ENCODE results near the gene CACYBP.

CACYBP gene, protein sequence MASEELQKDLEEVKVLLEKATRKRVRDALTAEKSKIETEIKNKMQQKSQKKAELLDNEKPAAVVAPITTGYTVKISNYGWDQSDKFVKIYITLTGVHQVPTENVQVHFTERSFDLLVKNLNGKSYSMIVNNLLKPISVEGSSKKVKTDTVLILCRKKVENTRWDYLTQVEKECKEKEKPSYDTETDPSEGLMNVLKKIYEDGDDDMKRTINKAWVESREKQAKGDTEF

DNA sequence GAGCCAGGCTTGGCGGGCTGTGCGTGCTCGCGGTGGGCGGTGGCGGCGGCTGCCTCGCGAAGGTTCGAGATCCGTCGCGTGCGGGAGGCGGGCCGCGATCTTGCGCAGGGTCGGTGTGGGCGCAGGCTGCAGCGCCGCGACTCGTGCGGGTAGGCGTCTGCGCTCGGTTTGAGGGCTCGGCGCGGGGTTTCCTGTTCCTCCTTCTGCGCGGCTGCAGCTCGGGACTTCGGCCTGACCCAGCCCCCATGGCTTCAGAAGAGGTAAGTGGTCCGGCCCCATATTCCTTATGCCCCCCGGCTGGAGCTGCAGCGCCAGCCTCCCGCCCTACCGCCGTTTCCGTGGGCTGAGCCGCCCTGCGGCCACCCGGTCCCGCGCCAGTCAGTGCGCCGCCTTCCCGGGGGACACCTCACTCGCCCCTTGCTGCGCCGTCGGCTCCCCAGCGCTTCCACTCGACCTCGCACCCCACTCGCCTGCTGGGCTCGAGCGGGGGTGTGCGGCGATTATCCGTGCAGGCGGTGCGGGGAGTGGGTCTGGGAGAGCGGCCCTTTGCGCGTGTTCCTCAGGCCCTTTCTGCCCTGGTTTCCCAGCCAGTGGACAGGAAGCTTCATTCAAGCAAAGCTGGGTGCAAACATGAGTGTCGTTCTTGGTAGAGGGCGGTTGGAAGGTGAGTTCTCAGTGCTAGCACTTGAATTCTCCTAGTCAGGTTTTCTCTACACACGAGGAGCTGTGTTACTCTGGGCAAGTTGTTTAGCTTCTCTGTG is at the start of gene CACYBP:
Gene CACYBP (plus strand): TSS at position 12 of the 761 bp plus-strand sequence. CDS start 234 bp downstream, at position 246.
- TF ChIP-seq, protein P1, sequence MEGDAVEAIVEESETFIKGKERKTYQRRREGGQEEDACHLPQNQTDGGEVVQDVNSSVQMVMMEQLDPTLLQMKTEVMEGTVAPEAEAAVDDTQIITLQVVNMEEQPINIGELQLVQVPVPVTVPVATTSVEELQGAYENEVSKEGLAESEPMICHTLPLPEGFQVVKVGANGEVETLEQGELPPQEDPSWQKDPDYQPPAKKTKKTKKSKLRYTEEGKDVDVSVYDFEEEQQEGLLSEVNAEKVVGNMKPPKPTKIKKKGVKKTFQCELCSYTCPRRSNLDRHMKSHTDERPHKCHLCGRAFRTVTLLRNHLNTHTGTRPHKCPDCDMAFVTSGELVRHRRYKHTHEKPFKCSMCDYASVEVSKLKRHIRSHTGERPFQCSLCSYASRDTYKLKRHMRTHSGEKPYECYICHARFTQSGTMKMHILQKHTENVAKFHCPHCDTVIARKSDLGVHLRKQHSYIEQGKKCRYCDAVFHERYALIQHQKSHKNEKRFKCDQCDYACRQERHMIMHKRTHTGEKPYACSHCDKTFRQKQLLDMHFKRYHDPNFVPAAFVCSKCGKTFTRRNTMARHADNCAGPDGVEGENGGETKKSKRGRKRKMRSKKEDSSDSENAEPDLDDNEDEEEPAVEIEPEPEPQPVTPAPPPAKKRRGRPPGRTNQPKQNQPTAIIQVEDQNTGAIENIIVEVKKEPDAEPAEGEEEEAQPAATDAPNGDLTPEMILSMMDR (IDR thresholded peaks at IDR 0.05; ENCODE audit: low read depth, low read length, missing control alignments) = no peak
- no peak for DNase-seq (ENCODE audit: low read depth)
- in situ Hi-C loops (cut with HindIII; ENCODE audit: low sequenced_read_pairs) = no loop called here
- peak within 1 kb of the TSS; percentile 66 for H3K4me3 ChIP-seq (ENCODE audit: low read depth, low read length)

DNA sequence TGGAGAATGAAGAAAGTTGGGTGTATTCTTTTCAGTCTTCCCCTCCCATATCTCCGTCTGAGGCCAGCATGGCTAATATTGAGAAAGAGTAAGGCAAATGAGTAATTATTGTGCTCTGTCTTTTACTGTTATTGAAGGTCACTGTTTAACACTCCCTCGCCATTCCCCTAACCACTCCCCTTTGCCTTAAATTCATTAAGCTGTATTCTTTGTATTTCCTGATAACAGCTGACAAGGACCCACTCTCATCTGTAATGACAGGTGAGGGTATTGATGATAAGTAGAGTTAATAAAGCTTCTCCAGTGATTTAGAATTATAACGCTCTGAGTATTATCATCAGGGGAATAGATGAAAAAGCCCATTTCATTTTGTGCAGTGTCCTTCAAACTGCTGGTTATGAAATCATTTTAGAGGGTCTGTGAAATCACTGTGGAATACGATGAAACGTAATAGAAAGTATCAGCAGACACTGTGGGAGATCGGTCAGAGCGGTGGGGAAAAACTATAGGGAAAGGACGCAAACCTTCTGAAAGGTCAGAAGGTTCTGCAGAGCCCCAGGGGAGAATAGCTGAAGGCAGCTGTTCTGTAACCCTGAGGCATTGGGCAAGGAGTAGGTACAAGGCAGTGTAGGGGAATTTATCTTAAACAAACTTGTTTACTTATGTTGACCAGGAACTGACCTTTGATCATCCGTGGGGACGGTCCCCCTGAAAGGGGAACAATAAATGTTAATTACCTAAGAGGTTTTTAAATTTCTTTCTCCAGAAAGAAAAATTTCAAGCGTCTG is 46.3 kb upstream of the CACYBP start:
- in situ Hi-C loops (cut with HindIII; ENCODE audit: low sequenced_read_pairs) = no loop called here
- H3K4me3 ChIP-seq (ENCODE audit: low read depth, low read length) = no peak overlapping the region
- no peak for DNase-seq (ENCODE audit: low read depth)
- TF ChIP-seq, protein P1 (IDR thresholded peaks at IDR 0.05; ENCODE audit: low read depth, low read length, missing control alignments) = no peak

DNA sequence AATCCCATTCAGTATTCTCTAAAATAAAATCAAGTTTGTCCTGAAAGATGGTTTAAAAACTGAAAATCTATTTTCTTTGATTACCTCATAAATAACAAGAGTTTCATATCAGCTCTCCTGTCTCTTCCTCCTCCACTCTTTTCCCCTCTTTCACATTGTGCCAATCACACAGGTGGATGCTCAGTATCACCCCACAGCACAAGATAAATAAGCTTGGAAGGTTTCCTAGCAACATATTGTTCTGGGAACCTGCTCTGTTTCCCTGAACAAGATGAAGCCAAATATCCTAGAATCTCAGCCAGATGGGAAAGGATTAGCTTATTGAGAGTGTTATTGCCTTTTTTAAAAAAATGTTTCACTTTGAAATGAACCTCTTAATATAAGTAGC is 45.7 kb upstream of the CACYBP start:
- DNase-seq (ENCODE audit: low read depth) = no peak
- TF ChIP-seq, protein P1 (IDR thresholded peaks at IDR 0.05; ENCODE audit: low read depth, low read length, missing control alignments) = no peak
- in situ Hi-C loops (cut with HindIII; ENCODE audit: low sequenced_read_pairs) = no loop called here
- H3K4me3 ChIP-seq (ENCODE audit: low read depth, low read length) = no peak overlapping the region

DNA sequence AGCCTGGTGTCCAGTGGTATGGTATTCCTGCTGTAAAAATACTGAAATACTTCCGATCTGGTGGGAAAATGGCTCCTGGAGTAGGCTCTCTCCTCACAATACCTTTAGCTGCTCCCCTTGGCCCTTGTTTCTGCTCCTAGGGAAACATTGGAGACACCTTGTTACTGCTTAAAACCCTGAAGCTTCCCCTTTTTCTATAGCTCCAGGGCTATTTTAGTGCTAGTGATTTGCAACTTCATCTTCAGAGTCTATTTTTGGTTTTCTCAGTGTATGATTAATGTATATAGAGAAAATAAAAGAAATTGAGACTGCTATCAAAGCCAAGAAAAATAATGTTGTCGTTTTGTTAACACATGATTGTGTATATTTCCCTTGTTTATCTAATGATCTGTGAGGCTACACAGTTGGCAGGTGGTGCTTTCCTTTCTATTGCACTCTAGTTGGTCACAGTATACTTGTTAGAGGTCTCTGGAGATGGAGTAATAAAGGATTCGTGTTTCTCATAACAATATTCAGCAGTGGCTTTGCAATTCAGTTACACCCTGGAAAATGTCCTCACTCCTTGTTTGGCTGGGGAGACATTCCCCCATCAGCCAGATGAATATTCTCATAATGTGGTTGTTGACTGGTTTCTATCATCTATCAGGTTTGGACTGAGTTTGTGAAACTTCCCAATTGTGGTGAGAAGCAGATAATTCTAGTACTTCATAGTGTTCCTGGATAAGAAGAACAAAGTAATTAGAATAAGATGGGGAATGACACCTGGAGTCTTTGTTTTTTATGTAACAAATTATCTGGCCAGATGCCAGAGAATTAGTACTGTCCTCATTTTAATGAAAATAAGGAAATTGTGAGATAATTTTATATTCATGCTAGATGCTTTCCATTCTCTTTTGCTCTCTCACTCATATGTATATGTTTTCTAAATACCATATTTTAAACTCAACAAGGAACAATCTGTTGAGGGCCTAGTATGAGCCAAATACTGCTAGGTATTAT is 44.8 kb upstream of the CACYBP start:
- H3K4me3 ChIP-seq (ENCODE audit: low read depth, low read length) = no peak overlapping the region
- TF ChIP-seq, protein P1 (IDR thresholded peaks at IDR 0.05; ENCODE audit: low read depth, low read length, missing control alignments) = no peak
- DNase-seq (ENCODE audit: low read depth) = no peak
- in situ Hi-C loops (cut with HindIII; ENCODE audit: low sequenced_read_pairs) = no loop called here

DNA sequence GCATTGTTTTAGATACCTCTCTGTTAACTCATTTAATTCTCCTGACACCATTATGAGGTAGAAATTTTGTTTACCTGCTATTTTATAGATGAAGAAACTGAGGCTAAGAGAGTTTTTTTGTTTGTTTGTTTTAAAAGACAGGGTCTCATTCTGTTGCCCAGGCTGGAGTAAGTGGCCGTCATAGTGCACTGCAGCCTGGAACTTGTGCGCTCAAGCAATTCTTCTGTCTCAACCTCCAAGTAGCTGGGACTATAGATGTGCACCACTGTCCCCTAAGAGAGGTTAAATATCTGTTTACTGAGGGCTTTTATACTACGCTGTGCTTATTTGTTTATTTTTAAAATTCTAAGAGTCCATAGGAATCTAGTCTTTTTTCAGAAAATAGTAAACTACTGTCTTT is 43.7 kb upstream of the CACYBP start:
- no peak for DNase-seq (ENCODE audit: low read depth)
- H3K4me3 ChIP-seq (ENCODE audit: low read depth, low read length) = no peak overlapping the region
- in situ Hi-C loops (cut with HindIII; ENCODE audit: low sequenced_read_pairs) = no loop called here
- TF ChIP-seq, protein P1 (IDR thresholded peaks at IDR 0.05; ENCODE audit: low read depth, low read length, missing control alignments) = no peak
